ENCODE results near the gene LGALS3BP. TPM values are rescaled to one million over a fixed set of nuclear protein-coding genes. Genes with fewer than 3 reads are reported as not detected.

The LGALS3BP gene
- total RNA-seq, 1 donor from 2014 or later, result 417 TPM

GRCh38 chr17:79001190-79002020, 21.7 kb upstream of the LGALS3BP start:
- Histone ChIP-seq H3K36me3 (peaks cover 43% of the 10 kb centered on the region), H3K9me3 (no peaks in the 10 kb centered on the region), H3K27me3 (ENCODE audit: low read depth) (no peaks in the 10 kb centered on the region), H3K4me3 (no peak overlapping the region), H3K27ac (no peak overlapping the region), H3K4me1 (peaks cover 18% of the 10 kb centered on the region)
- DNase-seq (no peak), ATAC-seq (no peak)
- intact Hi-C loops (cut with DNase I), result no loop called here
- no peak for TF ChIP-seq CTCF (IDR thresholded peaks at IDR 0.05)

- Histone ChIP-seq H3K36me3 (peaks cover 51% of the 10 kb centered on the region), H3K4me1 (peaks cover 17% of the 10 kb centered on the region), H3K27ac (no peak overlapping the region), H3K27me3 (ENCODE audit: low read depth) (no peaks in the 10 kb centered on the region), H3K9me3 (no peaks in the 10 kb centered on the region), H3K4me3 (no peak overlapping the region)
- ATAC-seq (no peak), DNase-seq (no peak)
- intact Hi-C loops (cut with DNase I), result no loop called here
- no peak for TF ChIP-seq CTCF (IDR thresholded peaks at IDR 0.05)
Measured at GRCh38 chr17:79000396-79001189, 20.9 kb upstream of the LGALS3BP start.

GRCh38 chr17:78999947-79000395, 20.2 kb upstream of the LGALS3BP start:
- Histone ChIP-seq H3K4me1 (peaks cover 13% of the 10 kb centered on the region), H3K9me3 (no peaks in the 10 kb centered on the region), H3K27me3 (ENCODE audit: low read depth) (no peaks in the 10 kb centered on the region), H3K36me3 (peaks cover 55% of the 10 kb centered on the region), H3K27ac (no peak overlapping the region), H3K4me3 (no peak overlapping the region)
- DNase-seq (no peak), ATAC-seq (no peak)
- no peak for TF ChIP-seq CTCF (IDR thresholded peaks at IDR 0.05)
- intact Hi-C loops (cut with DNase I), result no loop called here

GRCh38 chr17:78999056-78999768, 19.5 kb upstream of the LGALS3BP start:
- DNase-seq, result no peak
- Histone ChIP-seq H3K4me1 (peaks cover 13% of the 10 kb centered on the region), H3K9me3 (no peaks in the 10 kb centered on the region), H3K36me3 (peaks cover 63% of the 10 kb centered on the region), H3K27ac (no peak overlapping the region), H3K27me3 (ENCODE audit: low read depth) (no peaks in the 10 kb centered on the region), H3K4me3 (no peak overlapping the region)
- intact Hi-C loops (cut with DNase I), result no loop called here
- TF ChIP-seq CTCF (IDR thresholded peaks at IDR 0.05), result no peak
- ATAC-seq, result no peak

- peaks cover 70% of the 10 kb centered on the region for H3K36me3 ChIP-seq
Measured at GRCh38 chr17:78998311-78999055, 18.8 kb upstream of the LGALS3BP start.

More at GRCh38 chr17:78998311-78999055, 18.8 kb upstream of the LGALS3BP start:
- Histone ChIP-seq H3K27ac (no peak overlapping the region), H3K4me1 (peaks cover 13% of the 10 kb centered on the region), H3K27me3 (ENCODE audit: low read depth) (no peaks in the 10 kb centered on the region), H3K4me3 (no peak overlapping the region), H3K9me3 (no peaks in the 10 kb centered on the region)
- TF ChIP-seq CTCF (IDR thresholded peaks at IDR 0.05), result no peak
- intact Hi-C loops (cut with DNase I), result no loop called here
- peak in 1 of 2 donors; percentile 15 for ATAC-seq
- no peak for DNase-seq

Data from lower lobe of right lung (tissue), 2 donors.